ENCODE measurements around the gene RNF25. TPM values are rescaled to one million over a fixed set of nuclear protein-coding genes. Genes with fewer than 3 reads are reported as not detected.

RNF25 gene
- polyA plus RNA-seq, 2 of the 4 experiments (the other 2 are of a cell fraction): 33.8 to 61.5 TPM

DNA sequence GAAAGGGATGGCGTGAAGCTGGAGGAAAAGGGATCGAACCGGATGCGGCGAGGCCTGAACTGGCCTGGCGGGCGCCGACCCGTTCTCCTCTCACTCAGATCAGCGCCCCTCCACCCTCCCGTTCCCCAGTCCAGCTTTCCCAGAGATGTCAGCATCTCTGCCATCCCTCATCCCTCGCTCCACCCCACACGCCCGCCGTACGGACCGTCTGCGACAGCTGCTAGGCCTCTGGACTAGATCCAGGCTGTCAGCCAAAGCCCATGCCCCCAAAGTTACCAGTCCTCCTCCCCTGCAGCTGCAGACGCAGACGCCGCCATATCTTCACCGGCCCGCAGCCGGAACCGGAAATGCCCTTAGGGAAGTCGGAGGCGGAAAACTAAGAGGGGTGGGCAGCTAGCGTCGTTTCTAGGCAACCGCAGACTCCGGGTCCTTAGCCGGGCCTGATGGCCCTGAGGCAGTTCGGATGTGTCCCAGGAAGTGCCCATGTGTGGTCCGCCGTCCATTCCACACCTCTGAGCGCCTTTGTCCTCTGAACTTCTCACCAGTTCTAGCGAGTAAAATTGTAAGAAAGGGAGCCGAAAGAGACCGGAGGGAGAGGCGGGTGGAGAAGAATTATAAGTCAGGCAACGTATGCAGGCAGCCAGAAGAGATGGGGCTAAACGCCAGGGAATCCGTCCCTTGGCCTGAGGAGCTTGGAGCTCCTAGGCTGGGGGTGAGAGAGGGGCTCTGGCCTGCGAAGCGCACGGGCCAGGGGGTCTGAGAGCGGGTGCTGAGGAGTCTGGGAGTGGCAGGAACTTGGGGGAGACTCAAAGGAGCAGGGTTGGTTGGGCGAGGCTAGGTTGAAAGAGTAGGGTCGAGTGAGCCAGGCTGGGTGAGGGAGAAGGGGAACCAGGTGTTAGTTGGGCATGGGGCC lies at the start of gene RNF25, which contains the start of gene STK36 (continued):
- TF ChIP-seq FOSL2 (IDR thresholded peaks at IDR 0.05) (no peak), FOSL2 (CRISPR knock-in tag; IDR thresholded peaks at IDR 0.05) (no peak), BHLHE40 (IDR thresholded peaks at IDR 0.05; ENCODE audit: low read depth, low read length) (no peak), CHD4 (IDR thresholded peaks at IDR 0.05; ENCODE audit: borderline replicate concordance) (no peak), ZFP36 (IDR thresholded peaks at IDR 0.05; ENCODE audit: borderline replicate concordance, partially characterized antibody) (no peak), CHD2 (IDR thresholded peaks at IDR 0.05; ENCODE audit: low read length, partially characterized antibody) (no peak), PHF8 (IDR thresholded peaks at IDR 0.05; ENCODE audit: borderline replicate concordance, low read depth) (peak; percentile 61; the same call in 1 of the 2 replicates), RAD21 (conservative IDR thresholded peaks at IDR 0.05 in 1 of 2, IDR thresholded peaks at IDR 0.05 in 1 of 2) (no peak), NR3C1 (IDR thresholded peaks at IDR 0.05) (no peak), ZC3H11A (IDR thresholded peaks at IDR 0.05) (no peak), EP300 (IDR thresholded peaks at IDR 0.05) (no peak), RFX5 (IDR thresholded peaks at IDR 0.05) (0 out of 2 replicates have a peak, but pooled peaks have one; percentile 5)
- TF ChIP-seq, protein P1, sequence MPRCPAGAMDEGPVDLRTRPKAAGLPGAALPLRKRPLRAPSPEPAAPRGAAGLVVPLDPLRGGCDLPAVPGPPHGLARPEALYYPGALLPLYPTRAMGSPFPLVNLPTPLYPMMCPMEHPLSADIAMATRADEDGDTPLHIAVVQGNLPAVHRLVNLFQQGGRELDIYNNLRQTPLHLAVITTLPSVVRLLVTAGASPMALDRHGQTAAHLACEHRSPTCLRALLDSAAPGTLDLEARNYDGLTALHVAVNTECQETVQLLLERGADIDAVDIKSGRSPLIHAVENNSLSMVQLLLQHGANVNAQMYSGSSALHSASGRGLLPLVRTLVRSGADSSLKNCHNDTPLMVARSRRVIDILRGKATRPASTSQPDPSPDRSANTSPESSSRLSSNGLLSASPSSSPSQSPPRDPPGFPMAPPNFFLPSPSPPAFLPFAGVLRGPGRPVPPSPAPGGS (IDR thresholded peaks at IDR 0.05): peak; percentile 76; the same call in 1 of the 3 replicates
- TF ChIP-seq, protein P2, sequence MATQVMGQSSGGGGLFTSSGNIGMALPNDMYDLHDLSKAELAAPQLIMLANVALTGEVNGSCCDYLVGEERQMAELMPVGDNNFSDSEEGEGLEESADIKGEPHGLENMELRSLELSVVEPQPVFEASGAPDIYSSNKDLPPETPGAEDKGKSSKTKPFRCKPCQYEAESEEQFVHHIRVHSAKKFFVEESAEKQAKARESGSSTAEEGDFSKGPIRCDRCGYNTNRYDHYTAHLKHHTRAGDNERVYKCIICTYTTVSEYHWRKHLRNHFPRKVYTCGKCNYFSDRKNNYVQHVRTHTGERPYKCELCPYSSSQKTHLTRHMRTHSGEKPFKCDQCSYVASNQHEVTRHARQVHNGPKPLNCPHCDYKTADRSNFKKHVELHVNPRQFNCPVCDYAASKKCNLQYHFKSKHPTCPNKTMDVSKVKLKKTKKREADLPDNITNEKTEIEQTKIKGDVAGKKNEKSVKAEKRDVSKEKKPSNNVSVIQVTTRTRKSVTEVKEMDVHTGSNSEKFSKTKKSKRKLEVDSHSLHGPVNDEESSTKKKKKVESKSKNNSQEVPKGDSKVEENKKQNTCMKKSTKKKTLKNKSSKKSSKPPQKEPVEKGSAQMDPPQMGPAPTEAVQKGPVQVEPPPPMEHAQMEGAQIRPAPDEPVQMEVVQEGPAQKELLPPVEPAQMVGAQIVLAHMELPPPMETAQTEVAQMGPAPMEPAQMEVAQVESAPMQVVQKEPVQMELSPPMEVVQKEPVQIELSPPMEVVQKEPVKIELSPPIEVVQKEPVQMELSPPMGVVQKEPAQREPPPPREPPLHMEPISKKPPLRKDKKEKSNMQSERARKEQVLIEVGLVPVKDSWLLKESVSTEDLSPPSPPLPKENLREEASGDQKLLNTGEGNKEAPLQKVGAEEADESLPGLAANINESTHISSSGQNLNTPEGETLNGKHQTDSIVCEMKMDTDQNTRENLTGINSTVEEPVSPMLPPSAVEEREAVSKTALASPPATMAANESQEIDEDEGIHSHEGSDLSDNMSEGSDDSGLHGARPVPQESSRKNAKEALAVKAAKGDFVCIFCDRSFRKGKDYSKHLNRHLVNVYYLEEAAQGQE (IDR thresholded peaks at IDR 0.05): no peak

DNA sequence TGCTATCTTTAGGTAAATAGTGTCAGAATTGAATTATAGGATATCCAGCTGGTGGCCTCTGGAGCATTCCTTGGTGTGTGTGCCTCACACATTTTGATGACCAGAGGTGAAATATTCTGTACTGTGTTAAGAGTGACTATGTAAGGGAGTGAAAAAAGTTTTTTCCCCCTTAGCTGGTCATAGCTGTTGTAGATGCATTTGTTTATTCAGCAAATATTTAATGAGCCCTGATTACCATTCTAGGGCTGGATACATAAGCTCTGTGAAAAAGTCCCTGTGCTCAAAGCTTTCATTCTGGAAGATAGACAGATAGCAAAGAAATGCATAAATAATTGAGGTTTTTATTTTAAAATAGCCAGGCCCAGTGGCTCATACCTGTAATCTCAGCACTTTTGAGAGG lies 49.7 kb upstream of the RNF25 start:
- Histone ChIP-seq H3K9me3 (peaks cover 2% of the 10 kb centered on the region; the same call in 2 of the 3 replicates), H3K4me3 (no peak overlapping the region), H3K4me2 (no peak overlapping the region), H3K4me1 (peaks cover 16% of the 10 kb centered on the region; the same call in 2 of the 3 replicates), H3K27ac (no peak overlapping the region)
- no peak for FAIRE-seq
- POLR2A ChIA-PET: no interaction called here
- DNase-seq (ENCODE audit: low read depth in 1 of 2, low spot score in 1 of 2): no peak
- no peak for ATAC-seq
- CTCF ChIA-PET: interaction anchor here (0.9 to 3.3 kb wide), 6 partner anchors 11 to 177 kb away, joined by 3 to 20 read pairs (median 4); partner anchors contain the start of gene TTLL4
- TF ChIP-seq MAFK (IDR thresholded peaks at IDR 0.05; ENCODE audit: partially characterized antibody) (peak; percentile 56), CBX2 (IDR thresholded peaks at IDR 0.05; ENCODE audit: borderline replicate concordance, low read depth) (no peak)

Measured in A549 (cell line).